PFSK-1 (cell line): ENCODE results near the gene UVSSA.

Source experiments
- FOXP2 ChIP-seq: optimal IDR thresholded peaks from 2 replicates; pipeline ENCODE3; 2011; ENCODE audit warnings: borderline replicate concordance, control low read depth, inconsistent platforms; ENCODE audit not compliant: insufficient read depth; ENCODE audit errors: extremely low read length, extremely low read depth
- POLR2AphosphoS5 ChIP-seq: IDR thresholded peaks from 2 replicates; pipeline ENCODE4 v1.6.1; 2012; ENCODE audit warnings: low read depth, mild to moderate bottlenecking, control low read depth, low read length, moderate library complexity
- REST ChIP-seq, 2 experiments: IDR thresholded peaks; 2 replicates each; pipeline versions ENCODE4 v1.6.1 to v1.8.0; 2011 to 2012; ENCODE audit warnings: low read depth in 2 of 2, low read length in 2 of 2, control low read depth in 1 of 2, inconsistent platforms in 1 of 2, mild to moderate bottlenecking in 1 of 2, moderate library complexity in 1 of 2; ENCODE audit not compliant: insufficient read depth in 1 of 2
- SIN3A ChIP-seq: IDR thresholded peaks from 2 replicates; pipeline ENCODE4 v1.6.1; 2012; ENCODE audit warnings: mild to moderate bottlenecking, low read length, moderate library complexity, borderline replicate concordance; ENCODE audit not compliant: insufficient read depth
- TAF1 ChIP-seq: IDR thresholded peaks from 2 replicates; pipeline ENCODE4 v1.6.1; 2012; ENCODE audit warnings: low read length, control low read depth, borderline replicate concordance; ENCODE audit not compliant: insufficient read depth

Gene UVSSA

GRCh38 chr4:1403591-1404572, 56.9 kb downstream of the UVSSA start:
- no peak for TF ChIP-seq POLR2AphosphoS5
- no peak for TF ChIP-seq TAF1

GRCh38 chr4:1404573-1405253, 57.7 kb downstream of the UVSSA start:
- TF ChIP-seq POLR2AphosphoS5 (no peak), SIN3A (no peak)

GRCh38 chr4:1405254-1405635, 58.2 kb downstream of the UVSSA start:
- TF ChIP-seq SIN3A, result no peak
- TF ChIP-seq REST (IDR thresholded peaks at IDR 0.05; ENCODE audit: insufficient read depth in 1 of 2, low read depth in 2 of 2, low read length in 2 of 2), result no peak
- TF ChIP-seq TAF1, result no peak
- no peak for TF ChIP-seq FOXP2
- TF ChIP-seq POLR2AphosphoS5, result no peak

GRCh38 chr4:1405636-1406393, 58.8 kb downstream of the UVSSA start:
- TF ChIP-seq SIN3A, result no peak
- no peak for TF ChIP-seq POLR2AphosphoS5
- TF ChIP-seq TAF1, result no peak
- no peak for TF ChIP-seq REST (IDR thresholded peaks at IDR 0.05; ENCODE audit: insufficient read depth in 1 of 2, low read depth in 2 of 2, low read length in 2 of 2)
- TF ChIP-seq FOXP2, result no peak

GRCh38 chr4:1406394-1406980, 59.5 kb downstream of the UVSSA start, which contains the start of gene NKX1-1:
Gene NKX1-1, minus strand, starts transcription at chr4:1406442. Its CDS starts 0 bp downstream, at chr4:1406442.
- TF ChIP-seq TAF1 (no peak), REST (IDR thresholded peaks at IDR 0.05; ENCODE audit: insufficient read depth in 1 of 2, low read depth in 2 of 2, low read length in 2 of 2) (no peak), POLR2AphosphoS5 (no peak), SIN3A (no peak), FOXP2 (no peak)
